Endodermal cell (in vitro differentiated cells): ENCODE measurements around the gene PCIF1. TPM values are rescaled to one million over a fixed set of nuclear protein-coding genes. Genes with fewer than 3 reads are reported as not detected.
A peak's percentile ranks its signal among the peaks of the same experiment; 100 is the strongest.

Experiments
- DNase-seq: peaks from one replicate; pipeline ENCODE4 v3.0.0-alpha.2; 2017
- H3K27ac ChIP-seq: 2 replicates; pipeline ENCODE4 v1.5.1; 2013; ENCODE audit warnings: mild to moderate bottlenecking, low read depth, low read length, moderate library complexity
- H3K27me3 ChIP-seq: 2 replicates; pipeline ENCODE4 v1.6.1; 2013; ENCODE audit warnings: mild to moderate bottlenecking, low read length, moderate library complexity; ENCODE audit not compliant: insufficient read depth, control insufficient read depth, poor library complexity, severe bottlenecking
- H3K36me3 ChIP-seq: 2 replicates; pipeline ENCODE4 v1.7.0; 2013; ENCODE audit warnings: mild to moderate bottlenecking, low read length, moderate library complexity; ENCODE audit not compliant: control insufficient read depth, insufficient read depth
- H3K4me1 ChIP-seq: one replicate; pipeline ENCODE4 v1.7.0; 2013; ENCODE audit warnings: low read length; ENCODE audit not compliant: control insufficient read depth, insufficient read depth
- H3K4me3 ChIP-seq: 2 replicates; pipeline ENCODE4 v1.5.1; 2013; ENCODE audit warnings: mild to moderate bottlenecking, low read length, moderate library complexity
- H3K9ac ChIP-seq: 2 replicates; pipeline ENCODE4 v1.6.1; 2013; ENCODE audit warnings: mild to moderate bottlenecking, low read length, moderate library complexity; ENCODE audit not compliant: poor library complexity, severe bottlenecking; ENCODE audit errors: extremely low read depth
- H3K9me3 ChIP-seq: 2 replicates; pipeline ENCODE4 v1.6.1; 2013; ENCODE audit warnings: mild to moderate bottlenecking, low read length, moderate library complexity; ENCODE audit not compliant: control insufficient read depth
- H3K27ac Mint-ChIP-seq: 2 replicates; pipeline ENCODE4 v1.8.0; 2020; ENCODE audit warnings: mixed read lengths
- H3K27me3 Mint-ChIP-seq: 2 replicates; pipeline ENCODE4 v1.8.0; 2021; ENCODE audit warnings: mild to moderate bottlenecking, mixed read lengths; ENCODE audit not compliant: insufficient read depth
- H3K36me3 Mint-ChIP-seq: 2 replicates; pipeline ENCODE4 v1.8.0; 2020; ENCODE audit warnings: low read depth, mixed read lengths
- H3K4me1 Mint-ChIP-seq: 2 replicates; pipeline ENCODE4 v1.8.0; 2020; ENCODE audit warnings: mixed read lengths
- H3K4me3 Mint-ChIP-seq: 2 replicates; pipeline ENCODE4 v1.8.0; 2020; ENCODE audit warnings: mild to moderate bottlenecking, moderate library complexity, mixed read lengths
- H3K9me3 Mint-ChIP-seq: 2 replicates; pipeline ENCODE4 v1.8.0; 2020; ENCODE audit warnings: mild to moderate bottlenecking, mixed read lengths
- WGBS, 2 experiments: methylation state at CpG; one replicate each; pipeline versions ENCODE4 v1.1.5 to v1.1.7; 2013; ENCODE audit warnings: missing lambda C conversion rate in 2 of 2, mixed read lengths in 1 of 2; ENCODE audit not compliant: insufficient coverage in 1 of 2, insufficient read length in 1 of 2; 5-methylcytosine and 5-hydroxymethylcytosine counted together
- total RNA-seq, 2 donors: library from RNA; stranded (reverse); fragmentation: NEBNext Ultra II Directional in 1 of 2; extraction: Animal tissue kit (Norgen Biotek cat#: 25700) in 1 of 2; gene quantifications; 2 replicates in 1 of 2; 3 replicates in 1 of 2; pipeline ENCODE4 v1.2.1, GENCODE V29; 2021
- TF ChIP-seq, protein P1 (sequence below): fragments of 200-600 bp; sonication (generic); conservative IDR thresholded peaks from 2 replicates; pipeline ENCODE4 v1.5.0; 2021; ENCODE audit warnings: antibody characterized with exemption, mild to moderate bottlenecking

The PCIF1 gene
- total RNA-seq, 2 donors from 2014 or later = 22.0 to 34.5 TPM

GRCh38 chr20:45957021-45957941, 22.8 kb downstream of the PCIF1 start:
- H3K9me3 Mint-ChIP-seq = no peaks in the 10 kb centered on the region
- H3K4me3 ChIP-seq = no peak overlapping the region
- H3K36me3 Mint-ChIP-seq = peaks cover 58% of the 10 kb centered on the region
- peak; percentile 34 for DNase-seq
- H3K27ac ChIP-seq = no peak overlapping the region
- TF ChIP-seq, protein P1, sequence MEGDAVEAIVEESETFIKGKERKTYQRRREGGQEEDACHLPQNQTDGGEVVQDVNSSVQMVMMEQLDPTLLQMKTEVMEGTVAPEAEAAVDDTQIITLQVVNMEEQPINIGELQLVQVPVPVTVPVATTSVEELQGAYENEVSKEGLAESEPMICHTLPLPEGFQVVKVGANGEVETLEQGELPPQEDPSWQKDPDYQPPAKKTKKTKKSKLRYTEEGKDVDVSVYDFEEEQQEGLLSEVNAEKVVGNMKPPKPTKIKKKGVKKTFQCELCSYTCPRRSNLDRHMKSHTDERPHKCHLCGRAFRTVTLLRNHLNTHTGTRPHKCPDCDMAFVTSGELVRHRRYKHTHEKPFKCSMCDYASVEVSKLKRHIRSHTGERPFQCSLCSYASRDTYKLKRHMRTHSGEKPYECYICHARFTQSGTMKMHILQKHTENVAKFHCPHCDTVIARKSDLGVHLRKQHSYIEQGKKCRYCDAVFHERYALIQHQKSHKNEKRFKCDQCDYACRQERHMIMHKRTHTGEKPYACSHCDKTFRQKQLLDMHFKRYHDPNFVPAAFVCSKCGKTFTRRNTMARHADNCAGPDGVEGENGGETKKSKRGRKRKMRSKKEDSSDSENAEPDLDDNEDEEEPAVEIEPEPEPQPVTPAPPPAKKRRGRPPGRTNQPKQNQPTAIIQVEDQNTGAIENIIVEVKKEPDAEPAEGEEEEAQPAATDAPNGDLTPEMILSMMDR = no peak
- H3K27me3 Mint-ChIP-seq = no peaks in the 10 kb centered on the region
- peaks cover 72% of the 10 kb centered on the region for H3K36me3 ChIP-seq
- H3K4me1 Mint-ChIP-seq = no peaks in the 10 kb centered on the region
- no peak overlapping the region for H3K9ac ChIP-seq
- H3K4me1 ChIP-seq = no peaks in the 10 kb centered on the region
- H3K9me3 ChIP-seq = no peaks in the 10 kb centered on the region
- H3K27ac Mint-ChIP-seq = no peak overlapping the region
- H3K27me3 ChIP-seq = no peaks in the 10 kb centered on the region
- no peak overlapping the region for H3K4me3 Mint-ChIP-seq
- 94 to 96% methylated on average over 13 to 19 of the region's 19 CpGs for WGBS, 2 experiments

- H3K27ac Mint-ChIP-seq = no peak overlapping the region
- H3K4me3 Mint-ChIP-seq = no peak overlapping the region
- H3K27me3 ChIP-seq = no peaks in the 10 kb centered on the region
- no peak overlapping the region for H3K9ac ChIP-seq
- 96% methylated on average over 4 of the region's 4 CpGs; no CpG with 5 or more reads in 1 of the 2 experiments for WGBS, 2 experiments
- H3K4me3 ChIP-seq = no peak overlapping the region
- no peaks in the 10 kb centered on the region for H3K27me3 Mint-ChIP-seq
- TF ChIP-seq, protein P1 = no peak
- H3K9me3 ChIP-seq = no peaks in the 10 kb centered on the region
- DNase-seq = peak; percentile 9
- H3K4me1 ChIP-seq = no peaks in the 10 kb centered on the region
- no peak overlapping the region for H3K27ac ChIP-seq
- no peaks in the 10 kb centered on the region for H3K4me1 Mint-ChIP-seq
- H3K9me3 Mint-ChIP-seq = no peaks in the 10 kb centered on the region
- H3K36me3 Mint-ChIP-seq = peaks cover 65% of the 10 kb centered on the region
- H3K36me3 ChIP-seq = peaks cover 67% of the 10 kb centered on the region
These were observed 24.1 kb downstream of the PCIF1 start for GRCh38 chr20:45958593-45958992.

GRCh38 chr20:45959126-45959525, 24.6 kb downstream of the PCIF1 start:
- Mint-ChIP-seq H3K4me1 (no peaks in the 10 kb centered on the region), H3K36me3 (peaks cover 64% of the 10 kb centered on the region), H3K27me3 (no peaks in the 10 kb centered on the region), H3K27ac (no peak overlapping the region), H3K4me3 (no peak overlapping the region), H3K9me3 (no peaks in the 10 kb centered on the region)
- H3K9ac ChIP-seq = no peak overlapping the region
- no peak overlapping the region for H3K27ac ChIP-seq
- peak; percentile 23 for DNase-seq
- peaks cover 68% of the 10 kb centered on the region for H3K36me3 ChIP-seq
- TF ChIP-seq, protein P1 = no peak
- H3K4me3 ChIP-seq = no peak overlapping the region
- no peaks in the 10 kb centered on the region for H3K9me3 ChIP-seq
- H3K4me1 ChIP-seq = no peaks in the 10 kb centered on the region
- no peaks in the 10 kb centered on the region for H3K27me3 ChIP-seq
- 89 to 90% methylated on average over 12 to 16 of the region's 16 CpGs for WGBS, 2 experiments
